Measurements from ENCODE around the gene WDR33.

Gene WDR33

DNA sequence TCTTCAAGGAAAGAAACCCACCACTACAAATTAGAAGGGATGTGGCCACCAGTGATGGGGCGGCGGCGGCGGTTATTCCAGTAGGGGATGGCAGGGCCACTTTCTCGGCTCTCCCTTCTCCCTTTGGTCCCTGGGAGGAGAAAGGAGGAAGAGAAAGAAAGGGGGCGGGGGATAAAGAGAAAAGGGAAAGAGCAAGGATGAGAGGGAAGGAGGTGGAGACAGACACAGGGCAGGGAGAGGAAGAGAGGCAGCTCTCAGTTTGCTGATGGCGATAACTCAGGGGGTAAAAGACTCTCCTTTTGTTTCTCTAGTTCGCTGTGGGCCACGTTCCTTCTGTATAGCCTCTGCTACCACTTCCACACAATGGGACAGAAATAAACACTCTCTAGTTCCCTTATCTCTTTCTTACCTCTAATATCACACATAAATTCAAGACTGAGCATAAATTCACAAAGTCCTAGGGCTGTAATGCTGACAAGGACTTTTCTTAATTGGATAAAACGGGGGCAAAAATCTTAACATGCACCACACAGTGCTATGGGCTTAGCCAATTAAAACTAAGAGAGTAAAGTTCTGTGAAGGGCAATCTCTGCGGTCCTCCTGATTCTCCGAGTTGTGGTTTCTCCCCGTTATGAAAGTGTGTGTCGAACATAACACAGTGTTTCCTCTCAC is 95.1 kb downstream of the WDR33 start:
- no peak for ATAC-seq

DNA sequence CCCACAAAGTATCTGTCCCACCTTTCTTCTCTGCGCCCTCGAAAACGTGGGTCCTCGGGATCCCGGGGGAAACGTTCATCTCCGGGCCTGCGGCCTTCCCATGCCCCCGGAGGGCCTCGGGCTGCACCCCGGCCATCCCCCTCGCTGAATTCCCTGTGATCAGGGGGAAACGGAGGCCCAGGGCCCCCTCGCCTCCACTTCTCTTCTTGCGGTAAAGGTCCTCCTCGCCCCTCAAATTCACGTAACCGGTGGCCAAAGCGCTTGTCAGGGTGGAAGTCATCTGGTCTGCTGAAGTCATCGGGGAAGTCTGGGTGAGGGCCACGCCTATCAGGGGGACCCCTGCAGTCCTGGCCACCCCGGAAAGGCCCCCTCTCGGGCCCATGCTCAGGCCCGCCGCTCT is 97.4 kb downstream of the WDR33 start:
- ATAC-seq = no peak

- no peak for ATAC-seq
Observed at GRCh38 chr2:127712999-127713398, 98.0 kb downstream of the WDR33 start.

DNA sequence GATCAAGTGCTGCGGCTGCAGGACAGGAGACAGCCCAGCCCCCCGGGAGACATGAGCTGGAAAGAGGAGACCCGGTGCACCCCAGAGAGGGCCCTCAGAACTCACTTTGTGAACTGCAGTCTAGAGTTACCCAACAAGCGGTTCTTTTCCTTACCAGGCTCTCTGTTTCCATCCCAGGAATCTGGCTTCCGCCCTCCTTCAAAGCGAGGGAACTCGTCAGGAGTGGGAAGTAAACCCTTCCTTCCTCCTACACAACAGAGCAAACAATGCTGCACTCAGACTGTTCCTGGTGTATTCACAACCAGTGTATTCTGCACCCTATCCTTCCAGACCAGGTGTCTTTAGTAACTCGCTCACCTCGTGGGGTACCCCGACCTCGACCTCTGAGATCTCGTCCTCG is 101.6 kb downstream of the WDR33 start:
- ATAC-seq = no peak

DNA sequence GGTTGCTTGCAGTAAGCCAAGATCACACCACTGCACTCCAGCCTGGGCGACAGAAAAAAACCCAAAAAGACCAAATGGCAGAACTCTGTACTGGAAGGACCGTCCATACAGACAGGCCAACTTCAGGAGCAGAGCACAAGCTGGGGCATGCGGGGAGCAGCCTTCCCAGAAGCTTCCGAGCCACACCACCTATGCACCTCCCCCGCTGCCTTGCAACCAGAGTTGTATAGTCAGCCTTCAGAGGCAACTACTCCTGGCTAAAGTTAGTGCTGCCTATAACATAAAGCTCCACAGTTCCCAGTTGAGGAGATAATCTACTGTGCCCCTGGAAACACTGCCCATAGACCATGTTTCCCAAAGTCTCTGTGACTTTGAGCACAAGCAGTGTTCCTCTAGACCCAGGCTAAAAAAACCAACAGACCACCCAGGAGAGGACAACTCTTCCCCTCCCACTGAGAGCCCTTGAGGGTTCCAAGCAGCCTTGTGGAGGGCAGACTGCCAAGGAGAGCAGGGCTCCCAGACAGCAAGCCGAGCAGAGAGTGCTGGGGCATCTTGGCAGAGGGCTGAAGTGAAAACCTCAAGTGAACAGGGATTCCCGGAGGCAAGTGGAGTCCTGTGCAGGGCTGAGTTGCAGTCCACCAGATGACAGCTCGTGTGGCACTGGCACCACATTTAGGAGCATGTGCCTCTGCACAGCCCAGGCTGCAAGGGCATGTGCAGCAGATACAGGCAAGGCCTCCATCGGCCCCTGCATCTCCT is 102.9 kb downstream of the WDR33 start:
- ATAC-seq = no peak

- ATAC-seq = no peak
Observed at GRCh38 chr2:127706215-127706990, 104.6 kb downstream of the WDR33 start.

GRCh38 chr2:127705391-127706065 is 105.4 kb downstream of the WDR33 start:
- no peak for ATAC-seq

DNA sequence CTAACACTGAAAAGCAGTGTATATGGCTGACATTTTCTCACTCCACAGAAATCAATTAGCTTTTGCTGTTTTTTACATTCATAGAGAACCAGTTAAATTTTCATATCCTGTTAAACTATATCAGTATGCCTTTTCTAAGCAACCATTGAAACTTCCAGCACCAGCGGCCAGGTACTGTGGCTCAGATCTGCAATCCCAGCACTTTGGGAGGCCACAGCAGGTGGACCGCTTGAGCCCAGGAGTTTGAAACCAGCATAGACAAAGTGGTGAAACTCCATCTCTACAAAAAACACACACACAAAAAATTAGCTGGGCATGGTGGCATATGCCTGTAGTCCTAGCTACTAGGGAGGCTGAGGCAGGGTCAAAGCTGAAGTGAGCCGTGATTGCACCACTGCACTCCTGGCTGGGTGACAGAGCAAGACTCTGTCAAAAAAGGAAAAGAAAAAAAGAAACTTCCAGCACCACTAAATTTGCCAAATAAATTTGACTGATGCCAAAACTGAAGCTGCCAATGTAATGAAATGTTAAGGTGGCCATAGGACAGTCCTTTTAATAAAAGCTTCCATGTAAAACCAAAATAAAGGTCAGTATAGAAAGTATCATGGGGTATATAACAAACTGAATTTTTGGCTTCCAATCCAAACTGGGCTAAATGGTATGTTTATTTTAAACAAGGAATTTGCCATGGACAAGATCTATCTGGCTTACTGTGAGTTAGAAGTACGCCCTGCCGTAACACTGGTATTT is 106.2 kb downstream of the WDR33 start:
- no peak for ATAC-seq

DNA sequence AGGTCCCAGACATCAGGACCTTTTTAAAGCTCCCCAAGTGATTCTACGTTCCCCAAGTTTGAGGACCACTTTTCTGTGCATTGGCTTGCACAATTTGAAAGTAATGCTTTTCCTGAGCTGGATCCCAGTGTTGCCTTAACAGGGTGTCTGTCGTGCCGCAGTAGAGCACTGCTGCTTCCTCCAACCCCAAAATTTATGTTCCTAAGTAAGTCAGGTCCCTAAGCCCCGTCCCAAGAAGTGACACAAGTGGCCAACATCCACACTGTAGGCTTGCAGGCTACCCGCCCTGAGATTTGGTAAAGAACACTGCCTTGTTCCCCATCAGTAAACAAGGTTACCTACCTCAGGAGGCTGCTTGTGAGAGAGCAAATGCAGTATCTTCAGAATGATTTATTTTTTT is 107.7 kb downstream of the WDR33 start:
- ATAC-seq = no peak

GRCh38 chr2:127702395-127703009 is 108.5 kb downstream of the WDR33 start:
- ATAC-seq = no peak

DNA sequence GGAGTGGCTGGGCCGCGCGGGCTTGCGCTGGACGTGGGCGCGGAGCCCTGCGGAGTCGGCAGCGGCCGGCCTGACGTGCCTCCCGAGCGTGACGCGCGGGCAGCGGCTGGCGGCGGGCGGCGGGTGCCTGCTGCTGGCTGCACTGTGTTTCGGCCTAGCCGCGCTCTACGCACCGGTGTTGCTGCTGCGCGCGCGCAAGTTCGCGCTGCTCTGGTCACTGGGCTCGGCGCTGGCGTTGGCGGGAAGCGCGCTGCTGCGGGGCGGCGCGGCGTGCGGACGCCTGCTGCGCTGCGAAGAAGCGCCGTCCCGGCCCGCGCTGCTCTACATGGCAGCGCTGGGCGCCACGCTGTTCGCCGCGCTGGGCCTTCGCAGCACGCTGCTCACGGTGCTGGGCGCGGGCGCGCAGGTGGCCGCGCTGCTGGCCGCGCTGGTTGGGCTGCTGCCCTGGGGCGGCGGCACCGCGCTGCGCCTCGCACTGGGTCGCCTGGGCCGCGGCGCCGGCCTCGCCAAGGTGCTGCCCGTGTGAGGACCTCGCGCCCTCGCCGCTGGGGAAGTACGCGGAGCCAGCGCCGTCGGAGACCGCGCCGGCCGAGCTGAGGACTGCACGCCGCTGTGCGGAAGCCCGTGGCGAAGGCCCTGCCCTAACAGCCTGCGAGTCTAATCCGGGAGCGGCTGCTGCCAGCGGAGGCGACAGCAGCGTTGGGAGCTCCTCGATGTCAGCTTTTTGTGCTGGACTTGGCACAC is 109.1 kb downstream of the WDR33 start:
- ATAC-seq = peak; percentile 78 to 81

DNA sequence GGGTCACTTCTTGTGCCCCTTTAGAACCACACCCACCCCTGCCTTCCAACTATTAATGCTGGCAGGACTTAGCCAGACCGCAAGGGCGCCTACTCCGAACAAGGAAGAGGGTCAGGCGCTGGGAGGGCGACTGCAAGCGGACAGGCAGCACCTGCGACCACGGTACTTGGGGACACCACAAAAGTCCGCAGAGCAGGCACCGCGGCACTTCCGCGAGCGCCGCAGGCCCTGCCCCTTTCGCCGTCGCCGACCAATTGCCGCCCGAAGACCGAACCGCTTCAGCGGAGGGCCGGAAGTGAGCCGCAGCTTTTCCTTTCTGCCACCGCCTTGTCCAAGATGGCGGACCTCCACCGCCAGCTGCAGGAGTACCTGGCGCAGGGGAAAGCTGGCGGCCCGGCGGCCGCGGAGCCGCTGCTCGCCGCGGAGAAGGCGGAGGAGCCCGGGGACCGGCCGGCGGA is 109.7 kb downstream of the WDR33 start, which contains the start of gene SFT2D3:
SFT2D3 (plus strand) TSS at position 305 of the 458 bp plus-strand sequence; CDS start at position 337, 32 bp downstream.
- ATAC-seq = peak; percentile 80 to 84

GRCh38 chr2:127700527-127701192 is 110.3 kb downstream of the WDR33 start:
- peak; percentile 1 to 2 for ATAC-seq

DNA sequence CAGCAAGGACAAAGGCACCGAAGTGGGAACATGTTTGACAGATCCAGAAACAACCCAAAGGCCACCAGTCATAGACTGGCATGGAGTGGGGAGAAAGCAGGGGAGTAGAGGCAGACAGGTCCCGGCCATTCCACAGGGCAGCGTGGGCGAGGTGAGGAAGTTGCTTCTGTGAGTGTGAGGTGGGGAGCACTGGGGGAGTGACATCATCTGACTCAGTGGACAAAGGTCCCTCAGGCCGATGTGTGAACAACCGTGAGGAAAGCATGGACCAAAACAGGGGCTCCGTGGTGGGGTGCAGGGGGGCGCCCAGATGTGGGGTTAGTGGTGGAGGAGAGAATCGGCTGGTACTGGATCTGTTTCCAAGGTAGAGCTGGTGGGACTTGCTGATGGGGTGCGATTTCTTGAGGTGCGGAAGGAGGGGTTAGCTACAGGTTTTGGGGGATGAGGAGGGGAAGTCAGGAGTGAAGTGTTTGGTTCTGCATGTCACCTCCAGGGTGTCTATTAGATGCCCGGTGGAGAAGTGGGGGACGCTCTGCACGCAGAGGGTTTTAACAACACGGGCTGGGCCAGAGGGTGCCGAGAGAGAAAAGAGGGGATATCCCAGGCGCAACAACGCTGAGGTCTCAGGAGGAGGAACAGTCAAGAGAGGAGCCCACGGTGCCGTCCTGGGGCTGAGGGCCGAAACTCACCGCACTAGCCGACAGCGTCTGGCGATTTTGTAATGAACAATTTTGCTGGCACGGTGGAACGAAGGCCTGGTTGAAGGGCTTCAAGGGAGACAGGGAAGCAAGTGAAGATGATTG is 112.2 kb downstream of the WDR33 start:
- ATAC-seq = no peak

GRCh38 chr2:127697482-127698180 is 113.3 kb downstream of the WDR33 start:
- ATAC-seq = no peak

DNA sequence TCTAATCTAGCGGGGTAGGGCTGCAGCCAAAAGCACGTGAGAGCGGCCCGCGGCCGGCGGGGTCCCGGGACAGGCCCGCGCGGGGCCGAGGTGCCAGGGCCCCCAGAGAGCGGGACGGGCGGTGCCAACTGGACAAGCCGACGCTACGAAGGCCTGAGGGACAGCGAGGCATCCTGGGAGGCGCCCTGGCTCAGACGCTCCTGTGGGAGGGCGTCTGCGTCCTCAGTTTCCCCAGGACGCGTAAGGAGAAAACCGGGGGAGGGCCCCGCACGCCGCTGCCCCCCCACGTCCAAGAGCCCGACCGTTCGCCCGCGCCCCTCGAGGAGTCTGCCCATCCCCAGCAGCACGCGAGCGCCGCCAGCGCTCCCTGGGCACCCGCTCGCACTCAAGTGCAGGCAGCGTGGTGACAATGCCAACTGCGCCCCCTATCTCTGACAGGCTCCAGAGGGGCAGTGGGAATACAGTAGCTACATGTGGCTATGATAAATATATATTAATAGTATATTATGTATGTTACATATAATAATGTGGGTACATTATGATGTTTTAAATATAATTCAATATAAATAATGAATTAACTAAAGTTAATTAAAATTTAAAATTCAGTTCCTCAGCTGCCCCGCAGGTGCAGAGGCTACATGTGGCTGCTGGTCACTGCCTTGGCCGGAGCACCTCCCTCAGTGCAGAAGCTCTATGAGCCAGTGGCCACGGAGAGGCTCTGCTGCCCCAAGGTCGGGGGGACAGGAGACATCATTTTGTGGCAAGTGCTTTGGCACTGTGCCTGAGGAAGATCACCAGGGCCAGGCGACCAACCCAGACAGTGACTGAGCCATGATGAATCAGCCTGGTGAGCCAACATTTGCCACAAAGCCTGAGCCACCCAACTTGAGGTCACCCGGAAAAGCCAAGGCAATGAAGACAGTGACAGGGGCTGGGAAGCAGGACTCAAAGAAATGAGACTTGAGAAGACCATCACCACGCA is 115.2 kb downstream of the WDR33 start:
- peak; percentile 39 to 69 for ATAC-seq

DNA sequence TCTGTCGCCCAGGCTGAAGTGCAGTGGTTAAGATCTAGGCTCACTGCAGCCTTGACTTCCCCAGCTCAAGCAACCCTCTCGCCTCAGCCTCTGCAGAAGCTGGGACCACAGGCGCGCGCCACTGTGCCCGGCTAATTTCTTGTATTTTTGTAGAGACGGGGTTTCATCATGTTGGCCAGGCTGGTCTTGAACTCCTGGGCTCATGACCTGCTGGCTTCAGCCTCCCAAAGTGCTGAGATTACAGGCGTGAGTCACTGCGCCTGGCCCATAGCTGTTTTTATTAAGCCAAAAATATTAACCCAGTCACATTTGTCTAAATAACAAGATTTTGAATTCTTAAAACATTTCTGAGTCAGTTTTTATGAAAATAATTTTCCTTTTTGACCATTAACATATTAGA is 116.0 kb downstream of the WDR33 start:
- ATAC-seq = no peak
